COR-L47 (cell line): ENCODE results near the gene PTPRG.

ENCODE experiments used
- DNase-seq: peaks from one replicate; lab custom pipeline; 2025; lab: John Stamatoyannopoulos, UW

PTPRG gene

DNA sequence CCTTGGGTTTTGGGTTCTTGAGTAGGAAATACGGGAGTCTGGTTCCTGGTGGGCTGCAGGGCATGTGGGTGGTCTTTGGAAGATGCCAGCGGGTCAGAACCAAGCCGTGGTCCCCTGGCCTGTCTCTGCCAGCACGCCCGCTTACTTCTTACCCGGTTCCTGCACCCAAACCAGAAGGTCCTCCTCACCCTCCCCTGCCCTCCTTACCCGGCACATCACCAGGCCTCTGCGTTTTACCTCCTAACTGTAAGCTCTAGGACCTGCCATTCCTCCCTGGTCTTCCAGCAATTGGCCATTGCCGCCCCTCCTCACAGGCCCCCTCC is 628.0 kb downstream of the PTPRG start:
- DNase-seq = no peak

- no peak for DNase-seq
These were observed 631.5 kb downstream of the PTPRG start for GRCh38 chr3:62192891-62193290.

DNA sequence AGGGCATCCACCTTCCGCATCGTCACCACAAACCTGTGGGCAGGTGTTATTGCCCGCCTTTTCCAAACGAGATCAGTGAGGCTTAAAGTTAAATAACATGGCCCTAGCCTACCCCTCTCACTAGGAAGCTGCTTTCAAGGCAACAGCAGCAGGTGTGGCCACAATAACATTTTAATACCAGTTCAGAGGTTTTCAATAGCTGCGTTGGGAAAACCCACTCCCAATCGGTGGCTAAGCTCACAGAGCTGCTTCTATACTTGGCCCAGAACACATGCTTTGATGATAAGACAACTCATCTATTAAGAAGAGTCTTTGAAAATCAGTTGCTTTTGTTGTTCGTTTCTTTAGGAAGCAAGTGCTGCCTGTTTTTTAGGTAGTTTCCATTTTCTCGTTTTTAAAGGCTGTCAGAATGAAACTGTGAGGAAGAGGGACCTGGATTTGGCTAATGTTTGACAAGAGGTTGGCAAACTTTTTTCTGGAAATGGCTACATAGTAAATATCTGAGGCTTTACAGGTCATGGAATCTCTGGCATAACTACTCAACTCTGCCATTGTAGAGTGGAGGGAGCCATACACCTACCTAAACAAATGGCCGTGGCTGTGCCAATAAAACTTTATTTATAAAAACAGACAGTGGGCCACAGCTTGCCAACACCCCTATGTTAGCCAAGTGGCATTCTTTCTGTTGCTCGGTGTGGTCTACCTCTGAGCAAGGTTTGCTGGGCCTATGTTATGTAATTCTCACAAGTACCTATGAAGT is 632.4 kb downstream of the PTPRG start:
- DNase-seq = no peak

DNA sequence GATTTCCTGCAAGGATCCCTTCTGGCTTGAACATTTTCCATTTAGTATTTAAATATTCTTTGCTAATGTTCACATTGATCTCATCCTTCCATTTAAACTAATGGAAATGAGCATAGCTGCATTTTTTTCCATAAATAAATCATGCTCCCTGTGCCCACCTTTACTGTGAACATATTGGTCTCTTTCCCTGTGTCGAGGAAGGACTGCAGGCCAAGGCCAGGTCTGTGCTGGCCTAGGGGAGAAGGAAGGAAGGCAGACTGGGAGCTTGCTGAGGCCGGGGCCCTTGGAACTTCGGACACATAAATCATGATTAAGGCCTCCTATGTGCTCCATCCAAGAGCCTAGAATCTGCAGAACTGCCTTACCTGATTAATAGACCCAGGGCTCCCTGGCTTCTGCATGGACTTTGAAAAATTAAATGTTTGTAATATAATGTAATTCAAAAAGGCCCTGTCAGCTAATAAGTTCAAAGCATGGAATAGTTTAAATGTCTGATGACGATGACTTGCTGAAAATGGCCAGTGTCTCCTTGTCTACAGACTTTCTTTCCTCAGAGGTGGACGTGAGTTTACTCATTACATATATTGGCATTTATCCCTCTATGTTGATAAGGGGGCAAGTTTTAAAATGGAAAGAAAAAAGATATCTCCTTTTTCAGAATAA is 636.1 kb downstream of the PTPRG start:
- no peak for DNase-seq

DNA sequence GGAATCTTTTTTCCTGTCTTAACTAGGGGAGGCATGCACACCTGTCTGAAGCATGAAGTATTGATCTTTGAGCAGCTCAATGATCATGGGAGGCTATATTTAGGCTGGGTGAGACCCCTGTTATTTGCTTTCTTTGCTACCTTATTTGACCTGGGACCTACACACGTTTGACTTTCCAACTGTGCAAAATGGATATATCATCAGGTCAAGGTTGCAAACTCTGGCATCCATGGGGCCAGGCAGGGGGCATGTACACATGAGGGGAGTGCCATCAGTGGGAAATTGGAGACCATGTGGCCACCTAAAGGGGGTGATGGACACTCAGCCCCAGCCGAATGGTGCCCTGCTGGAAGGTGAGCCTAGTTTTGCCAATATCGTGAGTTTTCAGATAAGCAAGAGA is 637.8 kb downstream of the PTPRG start:
- DNase-seq = no peak

- DNase-seq = no peak
These were observed 640.2 kb downstream of the PTPRG start for GRCh38 chr3:62201438-62202035.

- no peak for DNase-seq
These were observed 641.8 kb downstream of the PTPRG start for GRCh38 chr3:62203152-62203551.

GRCh38 chr3:62203561-62203960 is 642.2 kb downstream of the PTPRG start:
- DNase-seq = no peak

DNA sequence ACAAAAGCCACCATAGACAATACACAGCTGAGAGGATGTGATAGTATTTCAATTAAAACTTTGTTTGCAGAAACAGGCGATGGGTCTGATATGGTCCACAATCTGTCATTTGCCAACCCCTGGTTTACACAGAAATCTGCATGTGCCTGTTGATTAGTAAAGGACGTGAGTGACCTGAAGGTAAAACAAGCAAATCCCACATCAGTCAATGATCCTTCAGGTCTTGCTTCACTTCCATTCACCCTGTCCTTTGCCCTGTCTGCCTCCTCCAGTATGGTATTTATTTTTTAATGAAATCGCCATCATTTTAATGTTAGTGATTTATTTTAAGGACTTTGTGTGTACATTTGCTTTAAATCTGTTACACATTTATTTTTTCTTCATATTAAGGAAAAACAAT is 645.8 kb downstream of the PTPRG start:
- DNase-seq = no peak

DNA sequence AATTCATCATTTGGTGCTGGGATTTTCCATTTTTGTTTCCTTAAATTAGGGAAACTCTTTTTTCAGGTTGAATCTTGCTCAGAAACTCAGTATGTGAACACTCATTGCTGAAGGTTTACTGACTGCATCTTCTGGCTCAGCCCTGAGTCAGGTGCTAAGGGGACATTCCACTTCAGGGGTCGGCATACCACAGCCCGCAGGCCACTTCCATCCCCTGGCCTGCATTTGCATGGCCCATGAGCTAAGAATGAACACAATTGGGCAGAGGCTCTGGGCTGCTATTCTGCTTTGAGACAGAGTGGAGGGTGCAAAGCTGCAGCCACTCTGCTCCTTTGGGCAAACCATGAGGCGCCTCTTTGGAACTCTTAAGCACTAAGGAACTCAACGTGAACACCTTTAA is 647.0 kb downstream of the PTPRG start:
- DNase-seq = no peak

- no peak for DNase-seq
These were observed 647.7 kb downstream of the PTPRG start for GRCh38 chr3:62209101-62209500.

DNA sequence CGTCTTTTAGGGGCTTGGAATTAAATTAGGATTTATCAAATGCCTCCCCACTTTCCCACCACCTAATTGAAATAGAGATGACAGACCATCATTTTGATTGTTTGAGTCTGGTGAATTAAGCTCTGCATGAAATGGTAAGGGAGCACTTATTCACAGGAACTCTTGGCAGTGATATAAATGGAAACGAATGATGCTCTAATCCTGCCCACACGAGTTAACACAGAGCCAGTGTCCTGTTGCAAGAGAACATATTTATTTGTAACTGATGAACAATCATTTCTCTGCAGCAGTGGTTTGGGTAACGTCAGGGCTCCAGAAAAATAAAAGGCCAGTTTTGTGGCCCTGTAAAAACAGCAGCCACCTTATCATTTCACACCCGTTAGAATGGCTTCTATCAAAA is 648.6 kb downstream of the PTPRG start:
- DNase-seq = no peak

GRCh38 chr3:62211675-62212429 is 650.5 kb downstream of the PTPRG start:
- no peak for DNase-seq

DNA sequence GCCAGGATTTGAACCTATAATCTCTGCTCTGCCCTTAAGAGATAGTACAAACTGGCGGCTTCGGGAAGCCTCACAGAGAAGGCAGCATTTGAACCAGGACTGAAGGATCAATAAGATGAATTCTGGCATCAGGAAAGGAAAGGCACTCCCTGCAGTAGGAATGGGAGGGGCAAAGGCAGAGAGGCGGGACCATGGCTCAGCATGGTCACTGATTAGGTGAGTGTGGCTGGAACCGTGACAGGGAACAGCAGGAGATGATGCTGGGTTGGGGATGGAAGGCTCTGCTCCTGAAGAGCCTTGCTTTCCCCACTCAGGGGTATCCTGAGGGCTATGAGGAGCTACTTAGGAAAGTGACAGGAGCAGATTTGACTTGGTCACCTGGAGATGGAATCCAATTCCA is 653.5 kb downstream of the PTPRG start:
- no peak for DNase-seq

DNA sequence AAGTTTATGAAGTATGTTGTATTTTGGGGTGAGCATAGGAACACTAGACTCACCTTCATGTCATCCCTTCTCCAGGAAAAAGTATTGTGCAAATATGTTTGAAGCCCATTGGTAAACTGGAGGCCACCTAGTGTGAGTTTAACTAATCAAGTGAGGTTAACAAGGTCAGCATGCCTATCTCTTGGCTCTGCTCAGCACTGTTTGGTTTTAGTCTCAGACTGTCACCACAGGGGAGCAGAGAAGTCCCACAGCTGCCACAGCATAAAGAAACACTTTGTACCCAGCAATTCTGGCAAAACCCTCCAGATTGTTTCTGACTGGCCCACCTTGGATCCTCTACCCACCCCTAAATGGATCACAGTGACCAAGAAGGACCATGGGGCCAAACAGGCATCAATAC is 659.2 kb downstream of the PTPRG start:
- DNase-seq = no peak

DNA sequence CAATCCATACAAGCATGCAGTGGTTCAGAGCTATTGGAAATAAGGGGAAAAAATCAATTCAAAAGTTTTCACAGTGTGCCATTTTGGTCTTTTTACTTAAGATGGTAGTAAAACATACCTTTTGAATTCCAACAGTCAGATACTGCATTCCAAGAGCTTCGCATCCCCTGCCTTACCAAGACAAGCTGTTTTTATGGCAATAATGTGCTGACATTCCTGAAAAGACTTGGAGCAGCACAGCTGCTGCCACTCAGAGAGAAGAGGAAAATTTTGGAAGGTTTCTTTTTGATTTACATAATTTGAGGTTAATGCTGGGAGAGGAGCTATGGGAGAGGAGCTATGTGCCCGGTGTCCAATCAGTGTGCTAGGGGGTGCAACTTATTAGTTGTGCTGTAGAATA is 663.7 kb downstream of the PTPRG start:
- no peak for DNase-seq

DNA sequence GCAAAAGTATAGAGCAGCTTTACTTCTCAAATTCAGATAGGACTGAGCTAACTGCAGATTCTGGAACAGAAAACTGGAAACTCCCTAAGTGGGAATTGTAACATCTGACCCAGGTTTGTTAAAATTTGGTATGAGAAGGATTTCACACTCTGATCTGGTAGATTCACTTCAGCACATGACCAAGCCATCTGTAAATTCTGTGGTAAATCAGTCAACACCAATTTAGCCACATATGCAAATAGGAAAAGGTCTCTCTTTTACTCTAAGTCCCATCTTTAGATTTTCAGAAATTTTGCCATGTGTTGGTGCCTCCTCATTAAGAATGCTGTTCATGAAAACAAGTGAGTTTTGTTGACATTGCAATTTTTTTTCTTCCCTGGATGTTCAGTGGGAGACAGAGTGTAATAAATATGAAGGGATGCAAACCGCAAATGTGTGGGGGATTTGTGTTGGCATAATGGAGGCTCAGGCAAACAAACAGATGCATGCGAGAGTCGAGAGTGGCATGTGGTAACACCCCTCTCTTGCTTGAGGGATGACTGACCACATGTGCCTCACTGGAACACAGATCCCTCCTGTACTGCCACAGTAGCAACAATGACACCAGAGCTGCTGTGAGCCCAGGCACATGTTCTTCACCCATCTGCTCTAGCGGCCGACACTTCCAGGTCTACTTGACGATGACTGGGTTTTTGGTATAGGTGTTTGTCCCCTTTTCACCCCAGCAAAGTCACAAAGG is 665.4 kb downstream of the PTPRG start:
- DNase-seq = no peak

DNA sequence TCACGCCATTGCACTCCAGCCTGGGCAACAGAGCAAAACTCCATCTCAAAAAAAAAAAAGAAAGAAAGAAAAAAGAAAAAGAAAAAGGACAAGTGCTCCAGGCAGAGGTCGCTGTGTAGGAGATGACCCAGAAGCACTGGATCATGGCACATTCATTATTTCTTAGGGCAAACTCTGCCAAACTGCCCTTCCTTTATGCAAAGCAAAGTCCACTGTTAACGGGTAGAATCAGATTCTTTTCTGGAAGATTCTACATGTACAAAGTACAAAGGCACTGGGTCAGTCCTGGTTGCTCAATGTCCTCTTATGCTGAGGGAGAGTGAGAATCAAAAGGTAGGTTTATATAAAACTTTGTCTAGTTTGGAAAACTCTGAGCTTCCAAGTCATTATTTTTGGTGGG is 667.1 kb downstream of the PTPRG start:
- DNase-seq = no peak

DNA sequence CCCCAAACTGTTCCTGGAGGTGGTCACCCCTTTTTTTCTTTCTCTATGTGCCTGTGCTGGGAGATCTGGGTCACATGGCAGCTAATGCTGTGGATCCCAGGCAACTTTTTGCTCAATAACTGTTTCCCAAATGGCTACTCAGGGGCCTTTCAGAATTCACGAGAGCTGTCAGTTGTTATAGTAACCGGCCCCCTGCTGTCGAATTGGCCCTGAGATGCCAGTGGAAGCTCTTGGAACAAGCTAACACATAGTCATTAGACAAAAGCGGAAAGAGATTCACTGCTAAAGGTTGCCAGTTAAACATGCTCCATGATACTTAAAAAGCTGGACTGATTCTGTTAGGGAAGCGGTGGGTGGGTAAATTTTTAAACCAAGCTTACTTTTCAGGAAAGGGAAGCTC is 667.8 kb downstream of the PTPRG start:
- no peak for DNase-seq

GRCh38 chr3:62229908-62230307 is 668.5 kb downstream of the PTPRG start:
- DNase-seq = no peak

- DNase-seq = no peak
These were observed 671.7 kb downstream of the PTPRG start for GRCh38 chr3:62233065-62233464.

GRCh38 chr3:62236016-62236415 is 674.6 kb downstream of the PTPRG start:
- DNase-seq = no peak
